Measurements from ENCODE around the gene FBXO9. TPM values are rescaled to one million over a fixed set of nuclear protein-coding genes. Genes with fewer than 3 reads are reported as not detected.

The FBXO9 gene
- total RNA-seq, 4 donors from 2014 or later: 35.2 to 113 (median 43.2) TPM

DNA sequence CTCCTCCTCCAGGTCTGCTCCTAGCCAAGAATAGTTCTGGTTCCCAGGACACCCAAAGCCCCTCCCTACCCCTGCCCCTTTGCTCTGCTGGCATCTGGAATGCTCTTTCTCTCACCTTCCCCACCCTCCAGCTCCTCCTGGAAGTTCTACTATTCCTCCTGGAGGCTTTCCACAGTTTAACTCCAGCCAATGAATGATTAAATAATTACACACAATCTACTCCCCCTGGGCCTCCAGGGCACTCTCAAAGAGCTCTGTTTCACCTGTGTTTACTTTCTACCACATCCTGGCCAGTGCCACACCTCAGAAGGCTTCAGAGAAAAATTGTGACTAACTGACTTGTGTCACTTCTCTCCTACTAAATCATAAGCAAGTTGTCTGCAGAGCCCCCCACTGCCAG lies 47.2 kb downstream of the FBXO9 start:
- H3K27ac ChIP-seq: peak overlapping the region; percentile 8
- no peak overlapping the region for H3K4me3 ChIP-seq
- H3K36me3 ChIP-seq: no peaks in the 10 kb centered on the region
- no peak for TF ChIP-seq POLR2A (IDR thresholded peaks at IDR 0.05)
- no peak for TF ChIP-seq POLR2AphosphoS5 (IDR thresholded peaks at IDR 0.05)
- TF ChIP-seq CTCF (IDR thresholded peaks at IDR 0.05): no peak
- no peak for TF ChIP-seq EP300 (IDR thresholded peaks at IDR 0.05)
- DNase-seq (ENCODE audit: low spot score in 2 of 2): no peak
- H3K4me1 ChIP-seq: peaks cover 11% of the 10 kb centered on the region
- H3K27me3 ChIP-seq: no peaks in the 10 kb centered on the region
- H3K9me3 ChIP-seq: no peaks in the 10 kb centered on the region

- TF ChIP-seq POLR2AphosphoS5 (IDR thresholded peaks at IDR 0.05): no peak
- TF ChIP-seq CTCF (IDR thresholded peaks at IDR 0.05): no peak
- TF ChIP-seq POLR2A (IDR thresholded peaks at IDR 0.05): no peak
- no peak for TF ChIP-seq EP300 (IDR thresholded peaks at IDR 0.05)
- 0% methylated on average over 1 of the region's 1 CpG for WGBS
- DNase-seq (ENCODE audit: low spot score in 2 of 2): no peak
Observed at GRCh38 chr6:53112871-53113270, 47.7 kb downstream of the FBXO9 start.

DNA sequence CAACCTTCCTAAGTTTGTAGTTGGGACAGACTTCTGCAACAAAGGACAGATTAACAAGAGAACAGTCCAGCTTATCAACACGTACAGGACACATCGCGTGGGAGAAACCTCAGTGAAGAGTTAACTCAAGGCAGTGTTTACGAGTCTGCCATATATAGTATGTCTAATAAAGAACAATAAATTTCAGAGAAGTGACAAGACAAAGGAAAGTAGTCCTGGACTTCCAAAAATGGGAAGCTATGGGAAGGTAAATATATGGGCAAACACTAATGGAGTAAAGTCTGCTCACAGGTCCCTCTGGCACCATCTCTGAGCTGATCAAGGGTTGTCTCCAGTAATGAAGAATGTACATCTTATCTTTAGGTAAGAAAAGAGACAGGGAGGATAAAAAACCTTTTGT lies 48.5 kb downstream of the FBXO9 start:
- TF ChIP-seq POLR2A (IDR thresholded peaks at IDR 0.05) (no peak), CTCF (IDR thresholded peaks at IDR 0.05) (no peak), POLR2AphosphoS5 (IDR thresholded peaks at IDR 0.05) (no peak), EP300 (IDR thresholded peaks at IDR 0.05) (no peak)
- Histone ChIP-seq H3K27ac (no peak overlapping the region), H3K9me3 (no peaks in the 10 kb centered on the region), H3K4me1 (peaks cover 11% of the 10 kb centered on the region), H3K4me3 (no peak overlapping the region), H3K36me3 (no peaks in the 10 kb centered on the region), H3K27me3 (no peaks in the 10 kb centered on the region)
- 57% methylated on average over 4 of the region's 4 CpGs for WGBS
- DNase-seq (ENCODE audit: low spot score in 2 of 2): no peak

More at GRCh38 chr6:53112871-53113270, 47.7 kb downstream of the FBXO9 start:
- H3K4me1 ChIP-seq: peaks cover 11% of the 10 kb centered on the region
- peak overlapping the region; percentile 8 for H3K27ac ChIP-seq
- no peaks in the 10 kb centered on the region for H3K36me3 ChIP-seq
- H3K27me3 ChIP-seq: no peaks in the 10 kb centered on the region
- no peaks in the 10 kb centered on the region for H3K9me3 ChIP-seq
- no peak overlapping the region for H3K4me3 ChIP-seq

GRCh38 chr6:53115113-53115512 lies 49.9 kb downstream of the FBXO9 start:
- DNase-seq (ENCODE audit: low spot score in 2 of 2): no peak
- H3K27ac ChIP-seq: no peak overlapping the region
- H3K36me3 ChIP-seq: no peaks in the 10 kb centered on the region
- no peaks in the 10 kb centered on the region for H3K27me3 ChIP-seq
- no peak for TF ChIP-seq EP300 (IDR thresholded peaks at IDR 0.05)
- TF ChIP-seq CTCF (IDR thresholded peaks at IDR 0.05): no peak
- no peak for TF ChIP-seq POLR2AphosphoS5 (IDR thresholded peaks at IDR 0.05)
- TF ChIP-seq POLR2A (IDR thresholded peaks at IDR 0.05): no peak
- no peak overlapping the region for H3K4me3 ChIP-seq
- 97% methylated on average over 1 of the region's 1 CpG for WGBS
- H3K4me1 ChIP-seq: peaks cover 11% of the 10 kb centered on the region
- no peaks in the 10 kb centered on the region for H3K9me3 ChIP-seq

GRCh38 chr6:53115741-53116140 lies 50.5 kb downstream of the FBXO9 start:
- no peaks in the 10 kb centered on the region for H3K36me3 ChIP-seq
- H3K4me1 ChIP-seq: peaks cover 11% of the 10 kb centered on the region
- DNase-seq (ENCODE audit: low spot score in 2 of 2): no peak
- no peaks in the 10 kb centered on the region for H3K9me3 ChIP-seq
- H3K27me3 ChIP-seq: no peaks in the 10 kb centered on the region
- no peak for TF ChIP-seq CTCF (IDR thresholded peaks at IDR 0.05)
- TF ChIP-seq POLR2AphosphoS5 (IDR thresholded peaks at IDR 0.05): no peak
- TF ChIP-seq POLR2A (IDR thresholded peaks at IDR 0.05): no peak
- no peak for TF ChIP-seq EP300 (IDR thresholded peaks at IDR 0.05)
- no peak overlapping the region for H3K4me3 ChIP-seq
- 87% methylated on average over 2 of the region's 2 CpGs for WGBS
- H3K27ac ChIP-seq: no peak overlapping the region
